ENCODE data around the gene LOC101059915.

Gene LOC101059915

DNA sequence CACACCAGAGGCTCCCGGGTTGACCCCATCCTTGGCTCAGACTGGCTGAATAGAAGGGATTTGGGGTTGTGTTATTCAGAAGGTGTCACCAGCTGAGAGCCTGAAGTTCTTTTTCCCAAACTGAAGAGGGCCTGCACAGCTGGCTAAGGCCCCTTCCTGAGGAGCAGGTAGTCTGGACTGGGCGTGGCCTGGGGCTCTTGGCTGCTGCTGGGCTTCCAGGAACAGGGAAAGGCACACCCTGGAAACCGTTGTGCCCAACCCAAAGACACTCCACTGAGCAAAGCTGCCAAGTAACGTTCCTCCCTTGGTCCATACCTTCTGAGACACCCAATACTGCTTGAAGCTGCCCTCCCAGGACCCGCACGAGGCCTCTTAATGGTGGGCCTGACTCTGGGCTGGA is 40.8 kb upstream of the LOC101059915 start:
- no peak overlapping the region for H3K4me3 ChIP-seq (replicated peaks in 1 of 3; ENCODE audit: insufficient read depth in 1 of 3, low read depth in 2 of 3, low read length in 3 of 3)
- CTCF ChIA-PET (ENCODE audit: low intra/inter-chr PET ratio, low total read pairs) = no interaction called here
- BruUV-seq (replicated peaks) = no TSS peak
- WGBS (ENCODE audit: low lambda C conversion rate) = no CpG with 5 or more reads among the region's 6 CpGs
- no peak overlapping the region for H3K27ac ChIP-seq (ENCODE audit: extremely low read length, insufficient read depth, low read length)
- ATAC-seq (no peak), FAIRE-seq (no peak), DNase-seq (ENCODE audit: low spot score) (no peak)
- H3K4me1 ChIP-seq (ENCODE audit: insufficient read depth, low read length) = peaks cover 70% of the 10 kb centered on the region
- TF ChIP-seq, protein P1, sequence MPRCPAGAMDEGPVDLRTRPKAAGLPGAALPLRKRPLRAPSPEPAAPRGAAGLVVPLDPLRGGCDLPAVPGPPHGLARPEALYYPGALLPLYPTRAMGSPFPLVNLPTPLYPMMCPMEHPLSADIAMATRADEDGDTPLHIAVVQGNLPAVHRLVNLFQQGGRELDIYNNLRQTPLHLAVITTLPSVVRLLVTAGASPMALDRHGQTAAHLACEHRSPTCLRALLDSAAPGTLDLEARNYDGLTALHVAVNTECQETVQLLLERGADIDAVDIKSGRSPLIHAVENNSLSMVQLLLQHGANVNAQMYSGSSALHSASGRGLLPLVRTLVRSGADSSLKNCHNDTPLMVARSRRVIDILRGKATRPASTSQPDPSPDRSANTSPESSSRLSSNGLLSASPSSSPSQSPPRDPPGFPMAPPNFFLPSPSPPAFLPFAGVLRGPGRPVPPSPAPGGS (CRISPR knock-in tag; IDR thresholded peaks at IDR 0.05) = no peak
- TF ChIP-seq ATRX (CRISPR knock-in tag; IDR thresholded peaks at IDR 0.05; ENCODE audit: borderline replicate concordance) (no peak), DNMT1 (CRISPR knock-in tag; IDR thresholded peaks at IDR 0.05) (no peak), PHF5A (CRISPR knock-in tag; IDR thresholded peaks at IDR 0.05; ENCODE audit: low read depth, unreplicated experiment) (no peak), SMARCC2 (IDR thresholded peaks at IDR 0.05) (no peak), ZNF839 (CRISPR knock-in tag; IDR thresholded peaks at IDR 0.05; ENCODE audit: borderline replicate concordance) (no peak), ZNF33A (CRISPR knock-in tag; IDR thresholded peaks at IDR 0.05; ENCODE audit: borderline replicate concordance) (no peak), SP4 (CRISPR knock-in tag; IDR thresholded peaks at IDR 0.05) (no peak), ZNF749 (CRISPR knock-in tag; IDR thresholded peaks at IDR 0.05; ENCODE audit: borderline replicate concordance) (no peak), MEIS1 (CRISPR knock-in tag; IDR thresholded peaks at IDR 0.05; ENCODE audit: borderline replicate concordance) (no peak), KAT7 (CRISPR knock-in tag; IDR thresholded peaks at IDR 0.05; ENCODE audit: borderline replicate concordance) (no peak), NFE2L2 (IDR thresholded peaks at IDR 0.05; ENCODE audit: low read length) (no peak), TOE1 (CRISPR knock-in tag; IDR thresholded peaks at IDR 0.05) (no peak), GZF1 (CRISPR knock-in tag; IDR thresholded peaks at IDR 0.05) (no peak), THYN1 (CRISPR knock-in tag; IDR thresholded peaks at IDR 0.05; ENCODE audit: borderline replicate concordance, low read depth) (no peak)
- TF ChIP-seq, protein P2, sequence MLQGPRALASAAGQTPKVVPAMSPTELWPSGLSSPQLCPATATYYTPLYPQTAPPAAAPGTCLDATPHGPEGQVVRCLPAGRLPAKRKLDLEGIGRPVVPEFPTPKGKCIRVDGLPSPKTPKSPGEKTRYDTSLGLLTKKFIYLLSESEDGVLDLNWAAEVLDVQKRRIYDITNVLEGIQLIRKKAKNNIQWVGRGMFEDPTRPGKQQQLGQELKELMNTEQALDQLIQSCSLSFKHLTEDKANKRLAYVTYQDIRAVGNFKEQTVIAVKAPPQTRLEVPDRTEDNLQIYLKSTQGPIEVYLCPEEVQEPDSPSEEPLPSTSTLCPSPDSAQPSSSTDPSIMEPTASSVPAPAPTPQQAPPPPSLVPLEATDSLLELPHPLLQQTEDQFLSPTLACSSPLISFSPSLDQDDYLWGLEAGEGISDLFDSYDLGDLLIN (CRISPR knock-in tag; IDR thresholded peaks at IDR 0.05; ENCODE audit: borderline replicate concordance) = no peak
- TF ChIP-seq, protein P3, sequence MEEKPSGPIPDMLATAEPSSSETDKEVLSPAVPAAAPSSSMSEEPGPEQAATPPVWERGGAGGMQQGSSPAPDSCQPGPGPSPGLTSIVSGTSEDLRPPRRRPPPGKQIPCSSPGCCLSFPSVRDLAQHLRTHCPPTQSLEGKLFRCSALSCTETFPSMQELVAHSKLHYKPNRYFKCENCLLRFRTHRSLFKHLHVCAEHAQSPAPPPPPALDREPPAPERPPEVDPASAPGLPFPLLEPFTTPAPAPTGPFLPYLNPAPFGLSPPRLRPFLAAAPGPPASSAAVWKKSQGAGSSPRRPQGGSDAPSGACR (CRISPR knock-in tag; IDR thresholded peaks at IDR 0.05) = no peak
- no peak overlapping the region for H3K9ac ChIP-seq (ENCODE audit: insufficient read depth, low read depth, low read length)
- no peaks in the 10 kb centered on the region for H3K79me2 ChIP-seq (ENCODE audit: insufficient read depth, low read length)
- intact Hi-C loops (cut with micrococcal nuclease; ENCODE audit: unreplicated experiment) = no loop called here
- no peaks in the 10 kb centered on the region for H3K36me3 ChIP-seq (replicated peaks in 1 of 2; ENCODE audit: control insufficient read depth in 1 of 2, insufficient read depth in 2 of 2, low read length in 2 of 2)
- H3K9me3 ChIP-seq (ENCODE audit: low read length) = no peaks in the 10 kb centered on the region
- POLR2A ChIA-PET = no interaction called here
- H4K20me1 ChIP-seq (ENCODE audit: insufficient read depth, low read length) = no peaks in the 10 kb centered on the region
- H3K4me2 ChIP-seq (ENCODE audit: low read depth, low read length) = no peak overlapping the region
- no peaks in the 10 kb centered on the region for H3K27me3 ChIP-seq (ENCODE audit: control insufficient read depth in 1 of 2, insufficient read depth in 2 of 2, low read length in 2 of 2)
- H2AFZ ChIP-seq (ENCODE audit: low read length) = no peak overlapping the region
- in situ Hi-C loops (cut with HindIII; ENCODE audit: extremely low pct_ligation_motif_present, low pct_unique_long_range_greater_than_20kb) = no loop called here
